HepG2 (cell line): ENCODE results near the gene KCTD15. TPM values are rescaled to one million over a fixed set of nuclear protein-coding genes. Genes with fewer than 3 reads are reported as not detected.

ENCODE experiments used
- ARNT2 ChIP-seq: sonication (generic); formaldehyde crosslinking; IDR thresholded peaks from 2 replicates; pipeline ENCODE4 v1.8.0; 2022; ENCODE audit warnings: mild to moderate bottlenecking, low read depth, missing genetic modification reagents, moderate library complexity
- ATF5 ChIP-seq: sonication (generic); formaldehyde crosslinking; IDR thresholded peaks from 2 replicates; pipeline ENCODE4 v1.4.0; 2020; ENCODE audit warnings: mild to moderate bottlenecking, low read depth, missing genetic modification reagents
- HOXA3 ChIP-seq: sonication (generic); formaldehyde crosslinking; IDR thresholded peaks from 2 replicates; pipeline ENCODE4 v1.5.0; 2020; ENCODE audit warnings: missing genetic modification reagents
- MXD1 ChIP-seq: sonication (generic); formaldehyde crosslinking; IDR thresholded peaks from 2 replicates; pipeline ENCODE4 v1.4.0; 2020; ENCODE audit warnings: mild to moderate bottlenecking, missing genetic modification reagents
- RFX5 ChIP-seq: IDR thresholded peaks from 2 replicates; pipeline ENCODE4 v1.6.1; 2011; ENCODE audit warnings: low read depth, low read length, improper control_type of control experiment
- SMAD1 ChIP-seq: sonication (generic); formaldehyde crosslinking; IDR thresholded peaks from 2 replicates; pipeline ENCODE4 v1.4.0; 2020; ENCODE audit warnings: missing genetic modification reagents, low read depth, mild to moderate bottlenecking, borderline replicate concordance
- TGIF2 ChIP-seq: IDR thresholded peaks from 2 replicates; pipeline ENCODE4 v1.6.1; 2016; ENCODE audit warnings: control low read depth, missing compliant biosample characterization
- XRCC5 ChIP-seq: fragments of 200-400 bp; formaldehyde crosslinking; optimal IDR thresholded peaks from 2 replicates; pipeline ENCODE3; 2017; ENCODE audit warnings: mild to moderate bottlenecking, low read length
- ZBTB46 ChIP-seq: sonication (generic); formaldehyde crosslinking; IDR thresholded peaks from 2 replicates; pipeline ENCODE4 v1.4.0; 2020; ENCODE audit warnings: mild to moderate bottlenecking, missing genetic modification reagents, borderline replicate concordance
- ZNF124 ChIP-seq: sonication (generic); formaldehyde crosslinking; IDR thresholded peaks from 2 replicates; pipeline ENCODE4 v1.4.0; 2020; ENCODE audit warnings: missing genetic modification reagents
- ZNF276 ChIP-seq: sonication (generic); formaldehyde crosslinking; IDR thresholded peaks from 2 replicates; pipeline ENCODE4 v1.4.0; 2020; ENCODE audit warnings: mild to moderate bottlenecking, low read depth, missing genetic modification reagents
- ZNF326 ChIP-seq: sonication (generic); formaldehyde crosslinking; IDR thresholded peaks from 2 replicates; pipeline ENCODE4 v1.4.0; 2020; ENCODE audit warnings: missing genetic modification reagents, borderline replicate concordance
- ZNF407 ChIP-seq: sonication (generic); formaldehyde crosslinking; IDR thresholded peaks from one replicate; pipeline ENCODE4 v1.5.1; 2020; ENCODE audit warnings: mild to moderate bottlenecking, missing genetic modification reagents; ENCODE audit errors: not compliant biosample characterization
- ZNF678 ChIP-seq: sonication (generic); formaldehyde crosslinking; IDR thresholded peaks from 2 replicates; pipeline ENCODE4 v1.4.0; 2020; ENCODE audit warnings: mild to moderate bottlenecking, missing genetic modification reagents
- polyA plus RNA-seq, 8 experiments: library from polyadenylated mRNA; depleted of rRNA in 3 of 8; stranded (reverse) in 7 of 8; unstranded in 1 of 8; fragments of >200 nt; fragmentation: Illumina TruSeq in 4 of 8; extraction: Trizol in 4 of 8; gene quantifications; 2 replicates each; pipeline versions ENCODE4 v1.2.1 to v1.2.3, GENCODE V29; 2011 to 2016; ENCODE audit warnings: low read depth in 4 of 8, missing spikeins in 1 of 8, mixed read lengths in 1 of 8; ENCODE audit not compliant: insufficient read depth in 1 of 8
- total RNA-seq, 5 experiments: library from RNA; depleted of rRNA; stranded (reverse); fragments of >200 nt; fragmentation: Illumina TruSeq; extraction: Trizol; gene quantifications; 2 replicates each; pipeline ENCODE4 v1.2.3, GENCODE V29; 2016; ENCODE audit warnings: low read depth in 1 of 5

KCTD15 gene
- total and polyA plus RNA-seq, 2 of the 13 experiments (the other 11 are each of a cell fraction or from before 2014, with no cell fraction given): 13.2 to 16.7 TPM

GRCh38 chr19:33819880-33820781 is 23.5 kb downstream of the KCTD15 start (continued):
- TF ChIP-seq MXD1 (CRISPR knock-in tag) (no peak), XRCC5 (peak; percentile 22), ZNF124 (CRISPR knock-in tag) (no peak), TGIF2 (0 out of 2 replicates have a peak, but pooled peaks have one; percentile 10), ZNF678 (CRISPR knock-in tag) (no peak), ZNF407 (no peak), ZBTB46 (no peak), SMAD1 (no peak), HOXA3 (CRISPR knock-in tag) (no peak), ARNT2 (CRISPR knock-in tag) (peak; percentile 67; the same call in 1 of the 2 replicates), ATF5 (CRISPR knock-in tag) (no peak), ZNF276 (CRISPR knock-in tag) (no peak), RFX5 (no peak), ZNF326 (no peak)
